Upper lobe of left lung (tissue), 6 donors: ENCODE data around the gene WFIKKN1. TPM values are rescaled to one million over a fixed set of nuclear protein-coding genes. Genes with fewer than 3 reads are reported as not detected.

Experiments
- ATAC-seq, 2 donors: fragments of 200-7000 bp; cut with Tn5 transposase; one replicate each; pipeline ENCODE4 v1.9.1; 2022; ENCODE audit warnings: mild to moderate bottlenecking in 2 of 2, moderate library complexity in 2 of 2; ENCODE audit not compliant: low FRiP score in 2 of 2
- DNase-seq, 2 donors: peaks; one replicate each; pipeline ENCODE4 v3.0.0-alpha.2; 2019 to 2020
- H3K27ac ChIP-seq, 4 donors: fragments of 200-600 bp; sonication (generic); one replicate each; pipeline ENCODE4 v1.5.1; 2016 to 2019
- H3K27me3 ChIP-seq, 4 donors: fragments of 200-600 bp; sonication (generic); one replicate each; pipeline ENCODE4 v1.5.1; 2017 to 2019
- H3K36me3 ChIP-seq, 4 donors: fragments of 200-600 bp; sonication (generic); one replicate each; pipeline ENCODE4 v1.5.1; 2016 to 2019
- H3K4me1 ChIP-seq, 4 donors: fragments of 200-600 bp; sonication (generic); one replicate each; pipeline ENCODE4 v1.5.1; 2018 to 2019
- H3K4me3 ChIP-seq, 4 donors: fragments of 200-600 bp; sonication (generic); one replicate each; pipeline ENCODE4 v1.5.1; 2017 to 2019; ENCODE audit warnings: mild to moderate bottlenecking in 2 of 4, moderate library complexity in 1 of 4
- H3K9me3 ChIP-seq, 4 donors: fragments of 200-600 bp; sonication (generic); one replicate each; pipeline ENCODE4 v1.5.1; 2018 to 2019
- POLR2AphosphoS5 ChIP-seq, 2 donors: sonication (generic); formaldehyde crosslinking; IDR thresholded peaks; one replicate each; pipeline ENCODE4 v1.5.1; 2017; ENCODE audit warnings: antibody characterized with exemption in 2 of 2
- WGBS, 2 donors: methylation state at CpG; one replicate each; pipeline ENCODE4 v1.1.5; 2017 to 2018; 5-methylcytosine and 5-hydroxymethylcytosine counted together
- total RNA-seq, 6 donors: library from RNA; depleted of rRNA in 4 of 6; stranded (reverse); fragments of >200 nt in 4 of 6; gene quantifications; one replicate each; pipeline versions ENCODE4 v1.1.0 to v1.2.1, GENCODE V29; 2016 to 2021
- donor health status: DM: no; HTN: no; CAD: no; lungs with moderate emphysema.
- donor health status: DM: no; HTN: yes; CAD: no; lungs with severe emphysema.

WFIKKN1 gene
- total RNA-seq, 6 donors from 2014 or later, result 1.7 to 16.8 (median 5.8) TPM

DNA sequence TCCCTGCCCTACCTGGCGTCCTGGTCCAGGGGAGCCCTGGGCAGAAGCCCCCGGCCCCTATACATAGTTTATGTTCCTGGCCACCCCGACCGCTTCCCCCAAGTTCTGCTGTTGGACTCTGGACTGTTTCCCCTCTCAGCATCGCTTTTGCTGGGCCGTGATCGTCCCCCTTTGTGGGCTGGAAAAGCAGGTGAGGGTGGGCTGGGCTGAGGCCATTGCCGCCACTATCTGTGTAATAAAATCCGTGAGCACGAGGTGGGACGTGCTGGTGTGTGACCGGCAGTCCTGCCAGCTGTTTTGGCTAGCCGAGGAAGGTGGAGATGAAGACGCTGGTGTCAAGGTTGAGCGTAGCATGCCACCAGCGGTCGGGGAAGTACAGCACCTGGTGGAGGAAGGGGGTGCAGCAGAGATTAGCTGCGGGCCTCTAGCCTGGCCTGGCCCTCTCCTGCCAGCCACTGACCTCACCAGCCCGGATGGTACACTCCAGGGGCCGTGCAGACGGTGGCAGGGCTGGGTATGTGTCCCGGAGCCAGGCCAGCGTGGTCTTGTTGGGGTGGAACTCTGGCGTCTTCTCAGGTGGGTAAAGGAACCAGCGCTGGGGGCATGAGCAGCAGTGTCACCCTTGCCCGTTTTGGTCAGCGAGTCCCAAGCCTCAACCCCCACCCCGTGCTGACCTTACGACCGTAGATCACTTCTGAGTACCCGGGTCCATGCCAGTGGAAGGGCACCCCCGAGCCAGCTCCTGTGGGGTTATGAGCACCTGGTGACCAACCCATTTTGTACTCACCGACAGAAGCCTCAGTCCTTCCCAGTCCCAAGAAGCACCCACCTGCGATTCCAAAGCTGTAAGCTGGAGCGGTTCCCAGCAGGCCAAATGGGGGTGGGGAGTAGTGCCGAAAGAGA lies 52.0 kb downstream of the WFIKKN1 start:
- H3K9me3 ChIP-seq, result no peaks in the 10 kb centered on the region
- peak in 1 of 2 donors; percentile 65 for DNase-seq
- H3K4me3 ChIP-seq, result peak overlapping the region in 1 of 4 donors; percentile 69
- H3K4me1 ChIP-seq, result peaks cover 43 to 69% (median 51%) of the 10 kb centered on the region in 4 donors
- 88 to 91% methylated on average over 27 to 36 of the region's 36 CpGs for WGBS, 2 donors
- H3K36me3 ChIP-seq, result peaks cover 8 to 39% (median 23%) of the 10 kb centered on the region in 4 donors
- no peak for TF ChIP-seq POLR2AphosphoS5 (IDR thresholded peaks at IDR 0.05)
- H3K27me3 ChIP-seq, result no peaks in the 10 kb centered on the region
- no peak for ATAC-seq
- no peak overlapping the region for H3K27ac ChIP-seq

DNA sequence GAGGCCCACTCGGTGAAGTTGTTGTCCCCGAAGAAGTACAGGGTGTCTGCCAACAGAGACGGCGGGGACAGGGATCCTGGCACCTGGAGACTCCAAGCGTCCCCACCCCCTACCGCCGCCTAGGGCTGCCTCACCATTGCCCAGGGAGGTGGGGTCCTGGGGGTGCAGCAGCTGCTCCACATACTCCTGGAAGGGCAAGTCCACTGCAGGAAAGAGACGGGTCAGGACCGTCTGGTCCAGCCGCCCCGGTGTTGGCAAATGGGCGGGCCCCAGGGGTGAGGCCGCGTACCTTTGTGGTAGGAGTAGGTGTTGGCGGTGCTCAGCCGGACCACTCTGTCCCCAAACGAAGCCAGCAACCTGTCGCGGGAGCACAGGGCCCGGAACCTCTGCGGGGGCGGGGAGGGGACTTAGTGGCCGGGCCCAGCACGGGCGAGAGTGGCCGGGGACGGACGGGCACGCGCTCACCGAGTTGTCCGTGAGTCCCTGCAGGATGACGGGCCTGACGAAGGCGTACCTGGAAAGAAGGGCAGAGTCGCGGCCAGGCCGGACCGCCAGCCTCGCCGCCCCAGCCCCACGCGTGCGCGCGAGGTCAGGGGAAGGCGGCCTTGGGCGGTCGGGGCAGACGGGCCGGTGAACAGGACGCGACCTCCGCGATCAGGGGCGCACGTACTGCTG lies 52.7 kb downstream of the WFIKKN1 start:
- peaks cover 43 to 73% (median 53%) of the 10 kb centered on the region in 4 donors for H3K4me1 ChIP-seq
- no peaks in the 10 kb centered on the region for H3K9me3 ChIP-seq
- peaks cover 8 to 39% (median 23%) of the 10 kb centered on the region in 4 donors for H3K36me3 ChIP-seq
- WGBS, 2 donors, result 33 to 43% methylated on average over 16 to 20 of the region's 57 CpGs
- H3K4me3 ChIP-seq, result peak overlapping the region; percentile 69 to 84 (median 77)
- ATAC-seq, result no peak
- H3K27me3 ChIP-seq, result no peaks in the 10 kb centered on the region
- no peak for TF ChIP-seq POLR2AphosphoS5 (IDR thresholded peaks at IDR 0.05)
- H3K27ac ChIP-seq, result peak overlapping the region; percentile 67 to 86 (median 82)
- no peak for DNase-seq

Other genes starting within 250 kb of the WFIKKN1 start
- 100 to 1,000 TPM in 3 of 6 donors, 10 to 100 TPM in 3; 27.9 to 150 (median 96.4) TPM for gene PGAP6, start 249.0 kb upstream of the WFIKKN1 start, total RNA-seq
- 10 to 100 TPM; 22.1 to 57.6 (median 41.8) TPM for gene NME4, start 233.8 kb upstream of the WFIKKN1 start, total RNA-seq
- gene DECR2, start 229.1 kb upstream of the WFIKKN1 start, total RNA-seq, result 10 to 100 TPM in 5 of 6 donors, 1 to 10 TPM in 1; 8.6 to 22.4 (median 14.6) TPM
- gene RAB11FIP3, start 205.3 kb upstream of the WFIKKN1 start, total RNA-seq, result 10 to 100 TPM; 38.9 to 95.3 (median 43.8) TPM
- 10 to 100 TPM; 27.3 to 84.5 (median 66.1) TPM for gene CAPN15, start 103.3 kb upstream of the WFIKKN1 start, total RNA-seq
- not detected for gene PRR35, start 70.6 kb upstream of the WFIKKN1 start, total RNA-seq
- 1 to 10 TPM; 1.2 to 7.8 (median 3.3) TPM for gene NHLRC4, start 64.0 kb upstream of the WFIKKN1 start, total RNA-seq
- 100 to 1,000 TPM in 2 of 6 donors, 10 to 100 TPM in 4; 42.7 to 153 (median 79.6) TPM for gene PIGQ, start 61.0 kb upstream of the WFIKKN1 start, total RNA-seq
- gene RAB40C, start 40.9 kb upstream of the WFIKKN1 start, total RNA-seq, result 100 to 1,000 TPM in 1 of 6 donors, 10 to 100 TPM in 5; 40.5 to 101 (median 61.5) TPM
- gene METTL26, start 5.3 kb downstream of the WFIKKN1 start, total RNA-seq, result 100 to 1,000 TPM in 4 of 6 donors, 10 to 100 TPM in 2; 69.5 to 210 (median 111) TPM
- 10 to 100 TPM; 34.9 to 85.7 (median 53.3) TPM for gene MCRIP2, start 10.8 kb downstream of the WFIKKN1 start, total RNA-seq
- 100 to 1,000 TPM in 1 of 6 donors, 10 to 100 TPM in 5; 18.8 to 174 (median 34.1) TPM for gene WDR90, start 18.4 kb downstream of the WFIKKN1 start, total RNA-seq
- gene RHOT2, start 37.1 kb downstream of the WFIKKN1 start, total RNA-seq, result 100 to 1,000 TPM in 4 of 6 donors, 10 to 100 TPM in 2; 53.0 to 535 (median 107) TPM
- gene RHBDL1, start 44.7 kb downstream of the WFIKKN1 start, total RNA-seq, result 1 to 10 TPM in 2 of 6 donors, under 1 TPM in 3, not detected in 1; 0.59 to 2.1 (median 0.76) TPM
- 100 to 1,000 TPM; 101 to 186 (median 118) TPM for gene STUB1, start 49.4 kb downstream of the WFIKKN1 start, total RNA-seq
- 100 to 1,000 TPM in 1 of 6 donors, 10 to 100 TPM in 5; 60.0 to 109 (median 65.5) TPM for gene JMJD8, start 53.3 kb downstream of the WFIKKN1 start, total RNA-seq
- gene WDR24, start 59.4 kb downstream of the WFIKKN1 start, total RNA-seq, result 10 to 100 TPM in 5 of 6 donors, 1 to 10 TPM in 1; 8.3 to 20.6 (median 14.3) TPM
- 1 to 10 TPM; 1.0 to 8.1 (median 4.1) TPM for gene FBXL16, start 74.8 kb downstream of the WFIKKN1 start, total RNA-seq
- gene METRN, start 84.1 kb downstream of the WFIKKN1 start, total RNA-seq, result 10 to 100 TPM; 22.0 to 56.0 (median 40.8) TPM
- gene ANTKMT, start 90.2 kb downstream of the WFIKKN1 start, total RNA-seq, result 10 to 100 TPM; 38.7 to 69.7 (median 55.7) TPM
- gene CCDC78, start 95.5 kb downstream of the WFIKKN1 start, total RNA-seq, result 10 to 100 TPM in 5 of 6 donors, 1 to 10 TPM in 1; 3.5 to 69.1 (median 23.3) TPM
- gene HAGHL, start 96.1 kb downstream of the WFIKKN1 start, total RNA-seq, result 10 to 100 TPM in 5 of 6 donors, 1 to 10 TPM in 1; 4.0 to 43.0 (median 13.5) TPM
- 10 to 100 TPM; 27.8 to 96.4 (median 33.1) TPM for gene CIAO3, start 110.0 kb downstream of the WFIKKN1 start, total RNA-seq
- gene MSLN, start 129.7 kb downstream of the WFIKKN1 start, total RNA-seq, result 100 to 1,000 TPM in 4 of 6 donors, 10 to 100 TPM in 2; 47.8 to 275 (median 121) TPM
- gene RPUSD1, start 157.4 kb downstream of the WFIKKN1 start, total RNA-seq, result 10 to 100 TPM; 14.5 to 43.0 (median 20.8) TPM
- gene CHTF18, start 157.6 kb downstream of the WFIKKN1 start, total RNA-seq, result 10 to 100 TPM in 4 of 6 donors, 1 to 10 TPM in 2; 4.1 to 39.8 (median 17.9) TPM
- not detected for gene GNG13, start 169.7 kb downstream of the WFIKKN1 start, total RNA-seq